DOHH2 (cell line): ENCODE measurements around the gene ANO4.

Experiments used
- H3F3A ChIP-seq: fragments of 200-600 bp; sonication (generic), shearing (Covaris generic); 2 replicates; pipeline ENCODE4 v1.6.0; 2016; ENCODE audit warnings: antibody characterized with exemption, mild to moderate bottlenecking; ENCODE audit not compliant: control insufficient read depth, insufficient read depth
- H3K27ac ChIP-seq: fragments of 200-600 bp; sonication (generic); 2 replicates; pipeline ENCODE4 v1.5.1; 2014; ENCODE audit warnings: low read depth, mild to moderate bottlenecking, low read length, moderate library complexity
- H3K27me3 ChIP-seq: fragments of 200-600 bp; sonication (generic); 2 replicates; pipeline ENCODE4 v1.6.1; 2014; ENCODE audit warnings: mild to moderate bottlenecking, low read length, mixed read lengths; ENCODE audit not compliant: control insufficient read depth
- H3K36me3 ChIP-seq: fragments of 200-600 bp; sonication (generic); 2 replicates; pipeline ENCODE4 v1.6.1; 2014; ENCODE audit warnings: mild to moderate bottlenecking, low read length, moderate library complexity, mixed read lengths; ENCODE audit not compliant: control insufficient read depth
- H3K4me1 ChIP-seq: fragments of 200-600 bp; sonication (generic); 2 replicates; pipeline ENCODE4 v1.6.1; 2014; ENCODE audit warnings: mild to moderate bottlenecking, low read length, mixed read lengths; ENCODE audit not compliant: control insufficient read depth
- H3K4me2 ChIP-seq: fragments of 200-600 bp; sonication (generic); 2 replicates; pipeline ENCODE4 v1.6.0; 2014; ENCODE audit warnings: mild to moderate bottlenecking, low read length, moderate library complexity
- H3K4me3 ChIP-seq: fragments of 200-600 bp; sonication (generic); 2 replicates; pipeline ENCODE4 v1.5.1; 2014; ENCODE audit warnings: mild to moderate bottlenecking, low read length, mixed read lengths
- H3K79me2 ChIP-seq: fragments of 200-600 bp; sonication (generic); 2 replicates; pipeline ENCODE4 v1.6.1; 2014; ENCODE audit warnings: mild to moderate bottlenecking, low read length, mixed read lengths; ENCODE audit not compliant: control insufficient read depth
- H3K9me2 ChIP-seq: fragments of 200-600 bp; sonication (generic); replicated peaks from 2 replicates; pipeline ENCODE4 v1.6.1; 2014; ENCODE audit warnings: mild to moderate bottlenecking, low read length, mixed read lengths; ENCODE audit not compliant: control insufficient read depth
- H3K9me3 ChIP-seq: fragments of 200-600 bp; sonication (generic); 2 replicates; pipeline ENCODE4 v1.6.1; 2014; ENCODE audit warnings: antibody characterized with exemption, low read length, mixed read lengths; ENCODE audit not compliant: control insufficient read depth, insufficient read depth
- H4K20me1 ChIP-seq: fragments of 200-600 bp; sonication (generic); 2 replicates; pipeline ENCODE4 v1.6.0; 2014; ENCODE audit warnings: low read depth, mild to moderate bottlenecking, antibody characterized with exemption, low read length, moderate library complexity; ENCODE audit not compliant: control insufficient read depth, insufficient read depth
- CTCF ChIP-seq: fragments of 200-600 bp; sonication (generic); IDR thresholded peaks from one replicate; pipeline ENCODE4 v1.5.1; 2014; ENCODE audit warnings: antibody characterized with exemption, mild to moderate bottlenecking, low read depth, low read length; ENCODE audit not compliant: poor library complexity, severe bottlenecking
- EZH2phosphoT487 ChIP-seq: fragments of 200-600 bp; sonication (generic); IDR thresholded peaks from 2 replicates; pipeline ENCODE4 v1.6.1; 2017; ENCODE audit warnings: borderline replicate concordance, mild to moderate bottlenecking, antibody characterized with exemption, low read length, moderate library complexity, mixed read lengths

Gene ANO4

GRCh38 chr12:101111441-101111840, 316.9 kb downstream of the ANO4 start:
- H3K4me2 ChIP-seq, result no peak overlapping the region
- no peaks in the 10 kb centered on the region for H3K4me1 ChIP-seq
- H3K9me2 ChIP-seq, result no peaks in the 10 kb centered on the region
- no peak for TF ChIP-seq EZH2phosphoT487
- no peaks in the 10 kb centered on the region for H3K79me2 ChIP-seq
- no peaks in the 10 kb centered on the region; the same call in 1 of the 2 replicates for H3K27me3 ChIP-seq
- no peak overlapping the region for H3K27ac ChIP-seq
- no peaks in the 10 kb centered on the region for H4K20me1 ChIP-seq
- H3F3A ChIP-seq, result no peaks in the 10 kb centered on the region
- no peak overlapping the region for H3K4me3 ChIP-seq
- no peaks in the 10 kb centered on the region for H3K36me3 ChIP-seq
- H3K9me3 ChIP-seq, result no peaks in the 10 kb centered on the region

GRCh38 chr12:101115326-101115725, 320.8 kb downstream of the ANO4 start:
- Histone ChIP-seq H3F3A (no peaks in the 10 kb centered on the region), H3K79me2 (no peaks in the 10 kb centered on the region), H4K20me1 (no peaks in the 10 kb centered on the region), H3K36me3 (no peaks in the 10 kb centered on the region), H3K4me2 (no peak overlapping the region), H3K9me2 (no peaks in the 10 kb centered on the region), H3K27ac (no peak overlapping the region), H3K9me3 (no peaks in the 10 kb centered on the region), H3K4me1 (no peaks in the 10 kb centered on the region), H3K4me3 (no peak overlapping the region), H3K27me3 (no peaks in the 10 kb centered on the region; the same call in 1 of the 2 replicates)
- no peak for TF ChIP-seq EZH2phosphoT487
- TF ChIP-seq CTCF, result no peak

GRCh38 chr12:101116911-101117310, 322.3 kb downstream of the ANO4 start:
- H3K4me3 ChIP-seq, result no peak overlapping the region
- no peaks in the 10 kb centered on the region for H3K9me2 ChIP-seq
- no peaks in the 10 kb centered on the region for H3F3A ChIP-seq
- H3K36me3 ChIP-seq, result no peaks in the 10 kb centered on the region
- no peaks in the 10 kb centered on the region for H3K4me1 ChIP-seq
- H4K20me1 ChIP-seq, result no peaks in the 10 kb centered on the region
- H3K4me2 ChIP-seq, result no peak overlapping the region
- no peaks in the 10 kb centered on the region for H3K79me2 ChIP-seq
- no peak for TF ChIP-seq CTCF
- no peak for TF ChIP-seq EZH2phosphoT487
- H3K9me3 ChIP-seq, result no peaks in the 10 kb centered on the region
- H3K27me3 ChIP-seq, result no peaks in the 10 kb centered on the region; the same call in 1 of the 2 replicates
- no peak overlapping the region for H3K27ac ChIP-seq

GRCh38 chr12:101117842-101118241, 323.3 kb downstream of the ANO4 start:
- TF ChIP-seq CTCF, result no peak
- TF ChIP-seq EZH2phosphoT487, result no peak
- Histone ChIP-seq H3K9me3 (no peaks in the 10 kb centered on the region), H4K20me1 (no peaks in the 10 kb centered on the region), H3K4me1 (no peaks in the 10 kb centered on the region), H3F3A (no peaks in the 10 kb centered on the region), H3K27ac (no peak overlapping the region), H3K27me3 (no peaks in the 10 kb centered on the region; the same call in 1 of the 2 replicates), H3K36me3 (no peaks in the 10 kb centered on the region), H3K9me2 (no peaks in the 10 kb centered on the region), H3K4me2 (no peak overlapping the region), H3K4me3 (no peak overlapping the region), H3K79me2 (no peaks in the 10 kb centered on the region)
